DMS153 (cell line): ENCODE results near the gene LGR5.
"Not testable (repeated sequence)": the region's sequence is repeated elsewhere in the genome, so short reads cannot be mapped to it uniquely, and the experiment has no call there.

Source experiments
- DNase-seq: peaks from one replicate; lab custom pipeline; 2025; lab: John Stamatoyannopoulos, UW

Gene LGR5

DNA sequence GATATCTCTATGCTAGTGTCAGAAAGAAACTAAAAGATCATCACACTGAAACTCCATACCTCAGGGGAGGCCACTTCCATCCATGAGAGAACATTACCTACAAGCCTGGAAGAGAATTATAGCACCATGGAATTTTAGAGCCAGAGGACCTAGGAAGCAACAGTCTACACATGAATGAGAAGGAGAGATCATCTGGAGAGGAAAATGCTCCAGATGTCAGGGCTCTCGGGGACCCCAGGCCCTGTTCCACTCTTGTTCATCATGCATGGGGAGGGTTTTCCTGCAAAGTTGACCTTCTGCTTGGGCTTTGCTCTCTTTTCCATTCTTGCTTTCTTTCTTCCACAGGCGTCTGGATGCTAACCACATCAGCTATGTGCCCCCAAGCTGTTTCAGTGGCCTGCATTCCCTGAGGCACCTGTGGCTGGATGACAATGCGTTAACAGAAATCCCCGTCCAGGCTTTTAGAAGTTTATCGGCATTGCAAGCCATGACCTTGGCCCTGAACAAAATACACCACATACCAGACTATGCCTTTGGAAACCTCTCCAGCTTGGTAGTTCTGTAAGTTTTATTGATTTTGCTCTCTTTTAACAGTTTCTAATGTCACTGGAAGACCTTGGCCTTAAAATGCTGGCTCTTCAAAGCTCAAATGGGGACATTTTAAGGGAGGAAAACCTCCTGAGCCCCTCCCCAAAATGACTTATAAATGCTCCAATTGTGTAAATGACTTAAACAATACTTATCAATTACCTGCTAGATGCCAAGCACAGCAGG, 113.3 kb downstream of the LGR5 start:
- no peak for DNase-seq

DNA sequence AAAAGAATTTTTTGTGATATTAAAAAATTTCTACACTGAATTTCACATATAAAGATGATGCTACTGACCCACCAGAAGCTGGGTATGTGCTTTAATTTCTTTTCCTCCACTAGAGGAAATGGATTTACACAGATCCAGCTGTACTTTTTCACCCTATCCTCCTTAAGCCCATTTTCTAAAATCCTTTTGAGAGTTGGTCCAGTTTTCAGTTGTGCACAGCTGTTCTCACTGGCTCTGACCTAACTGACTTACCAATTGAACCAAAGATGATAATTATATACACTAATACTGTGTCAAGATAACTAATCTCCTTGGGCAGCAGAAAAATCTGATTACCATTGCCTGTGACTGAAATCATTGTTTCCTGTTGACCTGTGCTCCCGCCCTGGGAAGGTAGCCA, 115.6 kb downstream of the LGR5 start:
- no peak for DNase-seq

DNA sequence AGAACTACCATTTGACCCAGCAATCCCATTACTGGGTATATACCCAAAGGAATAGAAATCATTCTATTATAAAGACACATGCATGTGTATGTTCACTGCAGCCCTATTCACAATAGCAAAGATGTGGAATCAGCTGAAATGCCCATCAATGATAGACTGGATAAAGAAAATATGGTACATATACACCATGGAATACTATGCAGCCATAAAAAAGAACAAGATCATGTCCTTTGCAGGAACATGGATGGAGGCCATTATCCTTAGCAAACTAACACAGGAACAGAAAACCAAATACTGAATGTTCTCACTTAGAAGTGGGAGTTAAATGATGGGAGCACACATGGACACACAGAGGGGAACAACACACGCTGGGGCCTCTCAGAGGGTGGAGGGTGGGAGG, 116.2 kb downstream of the LGR5 start:
- DNase-seq: not testable (repeated sequence)

- DNase-seq: no peak
Observed at GRCh38 chr12:71556448-71556847, 116.8 kb downstream of the LGR5 start.

GRCh38 chr12:71556875-71557274, 117.3 kb downstream of the LGR5 start:
- no peak for DNase-seq

- DNase-seq: no peak
Observed at GRCh38 chr12:71558445-71558844, 118.8 kb downstream of the LGR5 start.

- DNase-seq: no peak
Observed at GRCh38 chr12:71562676-71563595, 123.3 kb downstream of the LGR5 start.

DNA sequence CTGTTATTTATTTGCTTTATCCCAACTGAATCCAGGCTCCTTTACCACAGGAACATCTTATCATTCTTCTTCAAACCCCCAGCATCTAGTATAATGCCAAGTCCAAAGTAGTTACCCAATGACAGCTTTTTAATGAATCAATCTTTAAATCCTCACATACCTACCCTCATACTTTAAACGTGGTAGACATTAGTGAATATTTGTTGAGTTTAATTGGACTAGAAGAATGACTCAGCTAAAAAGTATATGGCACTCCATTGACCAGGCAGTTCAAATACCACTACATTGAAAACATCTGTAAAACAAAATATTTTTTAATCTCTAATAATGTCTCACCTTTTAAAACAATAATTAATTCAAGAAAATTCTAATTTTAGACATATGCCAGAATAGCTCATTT, 125.9 kb downstream of the LGR5 start:
- no peak for DNase-seq

DNA sequence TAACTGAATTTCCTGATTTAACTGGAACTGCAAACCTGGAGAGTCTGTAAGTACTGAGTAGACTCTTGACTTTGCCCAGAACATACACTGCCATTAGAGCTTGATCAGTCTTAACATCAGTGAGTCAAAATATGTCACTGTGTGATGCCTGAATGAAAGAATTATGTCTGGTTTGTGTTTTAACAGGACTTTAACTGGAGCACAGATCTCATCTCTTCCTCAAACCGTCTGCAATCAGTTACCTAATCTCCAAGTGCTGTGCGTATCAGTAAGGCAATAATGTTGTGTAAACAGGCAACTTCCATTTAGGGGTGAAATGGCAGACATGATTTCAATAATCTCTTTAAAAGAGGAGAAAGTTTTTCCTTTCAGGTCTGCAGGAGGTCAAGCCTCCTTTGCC, 127.1 kb downstream of the LGR5 start:
- no peak for DNase-seq

GRCh38 chr12:71567537-71567936, 127.9 kb downstream of the LGR5 start:
- no peak for DNase-seq

- DNase-seq: not testable (repeated sequence)
Observed at GRCh38 chr12:71569885-71570284, 130.3 kb downstream of the LGR5 start.

GRCh38 chr12:71576496-71576895, 136.9 kb downstream of the LGR5 start:
- no peak for DNase-seq

DNA sequence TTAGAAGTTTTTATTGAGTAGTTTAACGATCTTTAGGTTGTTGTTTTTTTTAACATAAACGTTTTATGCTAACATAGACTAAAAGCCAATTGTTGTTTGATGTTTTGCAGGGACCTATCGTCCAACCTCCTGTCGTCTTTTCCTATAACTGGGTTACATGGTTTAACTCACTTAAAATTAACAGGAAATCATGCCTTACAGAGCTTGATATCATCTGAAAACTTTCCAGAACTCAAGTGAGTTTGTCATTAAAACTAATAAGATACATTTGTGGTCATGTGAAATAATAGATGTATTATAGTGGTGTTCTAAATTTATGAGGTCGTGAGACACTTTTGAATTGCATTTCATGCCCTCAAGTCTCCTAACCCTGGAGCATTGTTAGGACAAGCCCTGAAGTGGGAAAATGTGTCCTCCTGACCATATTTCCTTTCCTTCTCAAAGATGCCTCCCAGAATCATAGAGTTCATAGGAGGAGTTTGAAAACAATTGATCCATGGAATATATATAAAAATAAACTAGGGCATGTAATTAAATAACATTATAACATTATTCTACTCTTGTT, 139.2 kb downstream of the LGR5 start:
- no peak for DNase-seq

DNA sequence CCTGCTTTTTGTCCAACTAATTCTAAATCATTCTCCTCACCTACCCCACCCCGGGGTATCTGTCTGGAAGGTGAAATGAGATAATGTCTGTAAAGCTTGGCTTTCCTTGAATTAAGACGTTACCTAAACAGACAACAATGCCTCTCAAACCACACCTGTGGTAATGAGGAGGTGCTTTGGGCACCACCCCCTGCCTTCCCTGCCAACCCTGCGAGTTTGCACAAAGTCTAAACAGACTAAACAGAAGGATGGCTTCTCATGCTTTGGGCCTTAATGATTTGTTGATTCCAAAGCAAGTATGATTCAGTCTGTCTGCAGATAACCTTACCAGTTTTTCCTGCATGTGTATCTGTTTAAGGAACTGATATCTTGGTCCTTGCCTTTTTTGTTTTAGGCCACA, 141.6 kb downstream of the LGR5 start:
- DNase-seq: no peak

- DNase-seq: no peak
Observed at GRCh38 chr12:71582925-71583324, 143.3 kb downstream of the LGR5 start.

DNA sequence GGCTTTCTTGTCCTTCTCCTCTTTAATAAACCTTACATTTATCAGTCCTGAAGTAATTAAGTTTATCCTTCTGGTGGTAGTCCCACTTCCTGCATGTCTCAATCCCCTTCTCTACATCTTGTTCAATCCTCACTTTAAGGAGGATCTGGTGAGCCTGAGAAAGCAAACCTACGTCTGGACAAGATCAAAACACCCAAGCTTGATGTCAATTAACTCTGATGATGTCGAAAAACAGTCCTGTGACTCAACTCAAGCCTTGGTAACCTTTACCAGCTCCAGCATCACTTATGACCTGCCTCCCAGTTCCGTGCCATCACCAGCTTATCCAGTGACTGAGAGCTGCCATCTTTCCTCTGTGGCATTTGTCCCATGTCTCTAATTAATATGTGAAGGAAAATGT, 144.8 kb downstream of the LGR5 start:
- no peak for DNase-seq

DNA sequence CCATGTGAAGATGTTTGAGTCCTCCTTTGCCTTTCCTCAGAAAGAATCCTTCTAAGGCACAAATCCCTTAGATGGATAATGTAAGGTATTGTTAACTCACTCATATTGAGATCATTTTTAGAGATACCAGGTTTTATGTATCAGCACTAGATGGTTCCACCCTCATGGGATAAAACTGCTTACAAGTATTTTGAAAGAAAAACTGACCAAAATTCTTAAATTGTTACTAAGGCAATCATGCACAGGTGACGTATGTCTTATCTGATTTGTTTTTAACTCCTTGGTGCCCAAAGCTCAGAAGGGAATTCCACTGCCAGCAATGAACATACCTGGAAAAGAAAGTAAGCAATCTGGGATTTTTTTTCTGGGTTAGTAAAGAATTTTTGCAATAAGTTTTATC, 145.6 kb downstream of the LGR5 start:
- no peak for DNase-seq

DNA sequence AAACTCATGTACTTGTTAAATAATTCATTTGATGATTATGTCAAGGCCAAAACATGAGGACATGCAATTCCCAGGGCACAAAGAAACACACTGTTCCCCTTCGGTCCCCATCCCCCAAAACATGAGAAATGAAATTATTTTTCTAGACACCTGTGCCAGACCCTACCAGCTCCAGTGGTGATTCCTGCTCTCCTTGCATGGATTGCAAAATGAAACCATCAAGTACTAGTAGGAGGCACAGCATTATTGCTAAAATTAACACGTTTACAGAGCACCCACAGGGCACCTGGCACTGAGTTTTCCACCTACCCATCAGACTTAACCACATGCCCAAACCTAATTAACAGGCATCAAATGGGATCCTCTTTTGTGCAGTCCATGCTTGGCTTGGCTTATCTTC, 147.4 kb downstream of the LGR5 start:
- DNase-seq: no peak

DNA sequence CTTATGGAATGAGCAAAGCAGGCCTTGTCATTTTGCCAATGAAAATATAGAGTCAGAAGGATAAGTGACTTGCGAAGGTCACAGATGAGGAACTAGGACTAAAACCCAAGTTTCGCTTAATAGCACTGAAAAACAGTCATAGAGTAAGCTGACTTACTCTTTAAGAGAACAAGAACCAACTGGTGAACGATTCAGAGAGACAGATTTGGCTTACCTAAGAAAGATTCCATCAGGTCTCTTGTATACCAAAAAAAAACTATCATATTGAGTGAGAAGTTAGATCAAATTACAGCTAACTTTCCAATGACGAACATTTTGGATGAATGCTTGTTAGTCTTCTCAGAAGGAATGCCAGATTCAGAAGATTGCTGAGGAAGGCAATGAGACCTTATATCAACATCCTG, 149.9 kb downstream of the LGR5 start:
- no peak for DNase-seq

GRCh38 chr12:71591601-71592000, 152.0 kb downstream of the LGR5 start:
- DNase-seq: no peak

GRCh38 chr12:71592841-71593240, 153.2 kb downstream of the LGR5 start:
- no peak for DNase-seq

DNA sequence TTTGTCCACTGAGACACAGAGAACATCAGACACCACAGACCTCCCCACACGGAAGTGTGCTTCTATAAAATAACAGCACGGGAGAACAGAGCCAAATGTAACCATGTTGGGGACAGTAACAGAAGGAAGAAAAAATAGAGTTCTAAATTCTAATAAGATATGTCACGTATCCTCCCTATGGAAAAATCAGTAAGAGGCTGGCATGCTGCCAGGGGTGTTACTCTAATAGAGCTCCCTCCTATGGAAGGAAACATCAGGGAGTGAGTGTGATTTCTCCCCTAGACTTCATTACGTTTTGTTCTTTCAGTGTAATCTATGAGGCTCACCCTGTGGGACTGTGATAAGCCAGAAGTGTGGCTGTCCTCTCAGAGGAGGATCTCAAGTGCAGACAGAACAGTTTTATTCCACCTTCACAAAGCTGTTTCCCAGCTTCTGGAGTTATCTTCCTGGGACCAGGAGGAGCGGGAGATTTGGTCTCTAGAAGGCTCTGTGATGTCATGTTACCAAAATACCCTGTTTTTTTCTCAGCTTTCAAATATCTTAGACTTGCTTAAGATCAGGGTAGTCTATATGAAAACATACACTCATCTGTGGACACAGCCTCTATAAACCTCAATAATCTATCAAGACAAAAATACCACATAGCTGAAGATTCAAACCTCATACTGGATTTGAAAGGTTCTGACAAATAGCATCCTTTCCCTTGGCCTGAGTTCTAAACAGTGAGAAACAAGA, 154.8 kb downstream of the LGR5 start:
- no peak for DNase-seq
